A673 (cell line): ENCODE data around the gene ARL8A.

Experiments
- EZH2 ChIP-seq: fragments of 200-600 bp; sonication (generic); IDR thresholded peaks from 2 replicates; pipeline ENCODE4 v1.6.1; 2017; ENCODE audit warnings: borderline replicate concordance, low read depth, mild to moderate bottlenecking, mixed read lengths, antibody characterized with exemption, low read length; ENCODE audit not compliant: poor library complexity, severe bottlenecking
- TF ChIP-seq, protein P1 (sequence below): fragments of 300-800, 200-600 bp; sonication (generic); conservative IDR thresholded peaks from 2 replicates; pipeline ENCODE4 v1.5.1; 2017; ENCODE audit warnings: low read depth, mild to moderate bottlenecking, antibody characterized with exemption, low read length, moderate library complexity, mixed read lengths

DNA sequence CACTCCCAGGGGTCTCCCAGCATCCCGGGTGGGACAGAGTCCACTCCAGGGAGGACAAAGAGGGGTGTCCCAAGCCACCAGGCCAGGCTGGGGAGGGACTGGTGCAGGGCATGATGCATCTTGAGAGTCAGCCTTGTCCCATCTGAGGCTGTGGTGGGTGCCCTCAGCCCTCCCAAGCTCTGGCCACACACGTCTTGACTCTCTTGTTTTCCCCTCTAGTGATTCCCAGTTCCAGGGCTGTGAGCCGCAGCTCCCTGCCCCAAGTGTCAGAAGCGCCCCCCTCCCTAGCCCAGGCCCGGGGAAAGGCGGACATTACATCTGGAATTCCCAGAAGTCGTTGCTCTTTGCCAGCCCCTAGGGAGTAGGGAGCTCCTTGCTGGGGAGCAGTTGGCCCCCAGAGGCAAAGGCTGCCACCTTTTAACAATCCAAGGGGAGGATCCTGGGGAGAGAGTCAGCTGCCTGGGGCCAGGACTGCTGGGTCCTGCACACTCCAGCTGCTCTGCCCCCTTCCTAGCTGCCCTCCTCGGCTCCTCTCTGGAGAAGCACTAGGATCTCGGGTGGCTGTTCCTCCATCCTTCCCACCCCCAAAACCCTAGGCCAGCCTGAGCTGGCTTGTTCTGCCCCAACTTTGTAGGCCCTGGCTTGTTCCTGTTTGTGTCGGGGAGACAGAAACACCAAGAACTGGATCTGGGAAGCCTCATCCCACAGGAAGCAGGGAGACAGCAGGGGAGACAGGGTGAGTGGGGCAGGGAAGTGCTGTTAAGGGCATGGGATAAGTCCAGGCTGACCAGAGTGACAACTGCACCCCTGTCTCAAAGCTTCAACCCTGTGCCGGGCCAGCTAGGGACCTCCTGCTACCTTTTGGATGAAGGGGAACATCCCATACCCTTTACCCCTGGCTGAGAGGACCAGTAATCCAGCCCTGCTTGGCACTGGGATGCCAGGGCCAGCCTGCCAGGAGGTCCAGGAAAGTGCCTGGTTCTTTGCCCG lies 19.0 kb upstream of the ARL8A start:
- TF ChIP-seq, protein P1, sequence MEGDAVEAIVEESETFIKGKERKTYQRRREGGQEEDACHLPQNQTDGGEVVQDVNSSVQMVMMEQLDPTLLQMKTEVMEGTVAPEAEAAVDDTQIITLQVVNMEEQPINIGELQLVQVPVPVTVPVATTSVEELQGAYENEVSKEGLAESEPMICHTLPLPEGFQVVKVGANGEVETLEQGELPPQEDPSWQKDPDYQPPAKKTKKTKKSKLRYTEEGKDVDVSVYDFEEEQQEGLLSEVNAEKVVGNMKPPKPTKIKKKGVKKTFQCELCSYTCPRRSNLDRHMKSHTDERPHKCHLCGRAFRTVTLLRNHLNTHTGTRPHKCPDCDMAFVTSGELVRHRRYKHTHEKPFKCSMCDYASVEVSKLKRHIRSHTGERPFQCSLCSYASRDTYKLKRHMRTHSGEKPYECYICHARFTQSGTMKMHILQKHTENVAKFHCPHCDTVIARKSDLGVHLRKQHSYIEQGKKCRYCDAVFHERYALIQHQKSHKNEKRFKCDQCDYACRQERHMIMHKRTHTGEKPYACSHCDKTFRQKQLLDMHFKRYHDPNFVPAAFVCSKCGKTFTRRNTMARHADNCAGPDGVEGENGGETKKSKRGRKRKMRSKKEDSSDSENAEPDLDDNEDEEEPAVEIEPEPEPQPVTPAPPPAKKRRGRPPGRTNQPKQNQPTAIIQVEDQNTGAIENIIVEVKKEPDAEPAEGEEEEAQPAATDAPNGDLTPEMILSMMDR, result no peak
- TF ChIP-seq EZH2, result no peak
